Stomach smooth muscle (tissue), 2 donors: ENCODE data around the gene PPP2R2C.
A peak's percentile ranks its signal among the peaks of the same experiment; 100 is the strongest.

Source experiments
- H3K27ac ChIP-seq: one replicate; pipeline ENCODE4 v1.7.0; 2013; ENCODE audit warnings: mild to moderate bottlenecking, low read length, inconsistent platforms
- H3K27me3 ChIP-seq, 2 donors: one replicate each; pipeline ENCODE4 v1.7.0; 2013; ENCODE audit warnings: low read length in 2 of 2; ENCODE audit not compliant: insufficient read depth in 2 of 2, control insufficient read depth in 1 of 2
- H3K36me3 ChIP-seq, 2 donors: one replicate each; pipeline ENCODE4 v1.7.0; 2013; ENCODE audit warnings: low read length in 2 of 2; ENCODE audit not compliant: control insufficient read depth in 2 of 2, insufficient read depth in 2 of 2
- H3K4me1 ChIP-seq: one replicate; pipeline ENCODE4 v1.7.0; 2013; ENCODE audit warnings: low read length; ENCODE audit not compliant: control insufficient read depth, insufficient read depth
- H3K4me3 ChIP-seq, 2 donors: one replicate each; pipeline ENCODE4 v1.7.0; 2013; ENCODE audit warnings: low read length in 2 of 2
- H3K9ac ChIP-seq, 2 donors: one replicate each; pipeline ENCODE4 v1.7.0; 2013; ENCODE audit warnings: low read length in 2 of 2, mild to moderate bottlenecking in 1 of 2
- H3K9me3 ChIP-seq, 2 donors: one replicate each; pipeline ENCODE4 v1.7.0; 2013; ENCODE audit warnings: low read length in 2 of 2; ENCODE audit not compliant: control insufficient read depth in 2 of 2
- donor health status: healthy.
- donor health status: Pancreatic carcinoma.

Gene PPP2R2C

GRCh38 chr4:6494431-6495295 is 22.2 kb upstream of the PPP2R2C start:
- H3K4me1 ChIP-seq, result peaks cover 12% of the 10 kb centered on the region
- H3K9me3 ChIP-seq, result no peaks in the 10 kb centered on the region
- H3K9ac ChIP-seq, result no peak overlapping the region
- no peak overlapping the region for H3K4me3 ChIP-seq
- H3K36me3 ChIP-seq, result no peaks in the 10 kb centered on the region
- H3K27ac ChIP-seq, result no peak overlapping the region
- H3K27me3 ChIP-seq, result peaks cover 0 to 4% of the 10 kb centered on the region in 2 donors

GRCh38 chr4:6493658-6494304 is 21.4 kb upstream of the PPP2R2C start:
- H3K4me3 ChIP-seq, result peak overlapping the region; percentile 47 to 70
- peaks cover 0 to 4% of the 10 kb centered on the region in 2 donors for H3K27me3 ChIP-seq
- H3K9me3 ChIP-seq, result peaks cover 0 to 4% of the 10 kb centered on the region in 2 donors
- no peak overlapping the region for H3K27ac ChIP-seq
- H3K9ac ChIP-seq, result no peak overlapping the region
- peaks cover 12% of the 10 kb centered on the region for H3K4me1 ChIP-seq
- no peaks in the 10 kb centered on the region for H3K36me3 ChIP-seq

DNA sequence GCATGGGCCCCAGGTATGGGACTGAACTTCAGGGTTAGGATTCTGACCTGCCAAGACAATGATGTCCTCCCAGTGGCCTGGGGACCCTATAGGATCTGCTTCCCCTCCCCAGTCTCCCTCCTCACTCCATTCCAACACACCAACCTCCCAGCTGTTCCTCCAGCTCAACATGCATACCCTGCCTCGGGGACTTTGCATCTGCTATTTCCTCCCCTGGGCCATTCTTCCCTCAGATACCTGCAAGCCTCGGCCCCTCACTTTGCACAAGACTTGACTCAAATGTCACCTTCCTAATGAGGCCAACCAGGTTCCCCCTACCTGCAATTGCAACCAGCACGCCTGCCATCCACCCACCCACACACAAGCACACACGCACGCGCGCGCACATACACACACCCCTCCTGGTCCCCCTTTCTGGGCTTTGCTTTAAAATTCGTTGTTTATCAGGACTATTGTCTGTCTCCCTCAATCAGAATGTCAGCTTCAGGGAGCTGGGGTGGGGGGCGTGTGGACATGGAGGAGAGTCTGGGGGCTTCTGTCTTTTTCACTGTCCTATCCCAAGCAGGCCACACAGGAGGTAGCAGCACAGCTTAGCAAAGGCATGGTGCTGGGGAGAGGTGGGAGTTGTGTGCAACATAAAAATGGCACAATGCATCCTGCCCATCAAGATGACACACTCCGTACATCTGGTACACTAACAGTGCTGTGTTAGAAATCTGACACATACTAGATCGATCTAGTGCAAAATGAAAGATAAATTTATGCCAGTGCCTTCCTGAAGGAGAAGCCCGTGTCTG is 20.6 kb upstream of the PPP2R2C start:
- Histone ChIP-seq H3K9me3 (peaks cover 0 to 5% of the 10 kb centered on the region in 2 donors), H3K36me3 (no peaks in the 10 kb centered on the region), H3K27ac (no peak overlapping the region), H3K4me1 (peaks cover 12% of the 10 kb centered on the region), H3K27me3 (peaks cover 0 to 4% of the 10 kb centered on the region in 2 donors), H3K4me3 (peak overlapping the region; percentile 47 to 70), H3K9ac (no peak overlapping the region)

DNA sequence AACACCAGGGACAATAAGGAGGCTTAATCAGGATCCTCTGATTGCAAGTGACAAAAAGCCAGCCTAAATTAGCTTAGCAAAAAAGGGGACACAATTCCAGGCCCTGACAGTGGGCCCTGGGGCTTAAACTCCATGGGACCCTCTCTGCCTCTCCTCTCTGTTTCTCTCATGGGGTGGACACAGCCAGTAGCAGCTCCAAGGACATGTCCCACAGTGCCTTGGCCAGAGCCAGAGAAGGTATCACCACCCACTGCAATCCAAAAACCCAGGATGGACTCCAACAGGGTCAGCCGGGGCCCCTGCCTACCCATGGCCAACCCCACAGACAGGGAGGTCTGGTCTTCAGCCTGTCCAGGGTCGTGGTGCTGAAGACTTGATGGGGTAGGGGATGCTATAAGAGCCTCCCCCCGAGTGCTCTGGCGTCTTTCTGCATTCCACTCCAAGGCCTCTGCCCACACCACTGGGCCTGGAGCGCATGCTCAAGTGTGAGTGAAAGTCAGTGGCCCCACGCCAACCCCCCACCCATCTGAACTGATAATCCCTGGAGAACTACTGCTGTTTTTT is 19.7 kb upstream of the PPP2R2C start:
- no peak overlapping the region for H3K9ac ChIP-seq
- peaks cover 0 to 4% of the 10 kb centered on the region in 2 donors for H3K27me3 ChIP-seq
- no peaks in the 10 kb centered on the region for H3K36me3 ChIP-seq
- no peak overlapping the region for H3K4me3 ChIP-seq
- H3K4me1 ChIP-seq, result peaks cover 12% of the 10 kb centered on the region
- no peak overlapping the region for H3K27ac ChIP-seq
- peaks cover 0 to 8% of the 10 kb centered on the region in 2 donors for H3K9me3 ChIP-seq

- Histone ChIP-seq H3K4me1 (peaks cover 12% of the 10 kb centered on the region), H3K9ac (no peak overlapping the region), H3K27ac (no peak overlapping the region), H3K27me3 (peaks cover 0 to 4% of the 10 kb centered on the region in 2 donors), H3K9me3 (peaks cover 0 to 8% of the 10 kb centered on the region in 2 donors), H3K4me3 (no peak overlapping the region), H3K36me3 (no peaks in the 10 kb centered on the region)
These were observed 18.8 kb upstream of the PPP2R2C start for GRCh38 chr4:6491235-6491634.

DNA sequence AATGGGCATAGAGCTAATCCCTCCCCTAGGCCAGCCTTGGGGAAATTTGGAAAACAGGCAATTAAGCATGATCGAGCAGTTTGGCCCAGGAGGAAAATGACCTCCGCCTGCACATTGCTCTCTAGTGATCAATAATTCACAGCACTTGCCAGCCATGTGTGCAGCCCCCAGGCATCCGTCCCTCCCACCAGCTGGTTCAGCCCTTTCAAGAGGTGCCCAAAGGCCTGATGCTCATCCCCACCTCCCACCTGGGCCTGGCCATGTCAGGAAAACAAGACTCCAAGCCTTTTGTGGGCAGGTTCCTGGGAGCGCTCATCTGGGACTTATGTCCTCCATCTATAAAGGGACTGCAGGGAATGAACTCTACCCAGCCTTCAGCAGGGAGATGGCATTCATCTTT is 17.5 kb upstream of the PPP2R2C start:
- H3K9me3 ChIP-seq, result peaks cover 0 to 8% of the 10 kb centered on the region in 2 donors

GRCh38 chr4:6487466-6487865 is 15.1 kb upstream of the PPP2R2C start:
- peaks cover 0 to 4% of the 10 kb centered on the region in 2 donors for H3K27me3 ChIP-seq
- H3K9me3 ChIP-seq, result peaks cover 0 to 8% of the 10 kb centered on the region in 2 donors
- H3K36me3 ChIP-seq, result no peaks in the 10 kb centered on the region
- H3K4me3 ChIP-seq, result no peak overlapping the region
- no peak overlapping the region for H3K27ac ChIP-seq
- no peaks in the 10 kb centered on the region for H3K4me1 ChIP-seq
- no peak overlapping the region for H3K9ac ChIP-seq

More for the DNA sequence above, 17.5 kb upstream of the PPP2R2C start:
- H3K9ac ChIP-seq, result no peak overlapping the region
- H3K4me1 ChIP-seq, result peaks cover 12% of the 10 kb centered on the region
- H3K27ac ChIP-seq, result no peak overlapping the region
- H3K36me3 ChIP-seq, result no peaks in the 10 kb centered on the region
- peaks cover 0 to 4% of the 10 kb centered on the region in 2 donors for H3K27me3 ChIP-seq
- no peak overlapping the region for H3K4me3 ChIP-seq

DNA sequence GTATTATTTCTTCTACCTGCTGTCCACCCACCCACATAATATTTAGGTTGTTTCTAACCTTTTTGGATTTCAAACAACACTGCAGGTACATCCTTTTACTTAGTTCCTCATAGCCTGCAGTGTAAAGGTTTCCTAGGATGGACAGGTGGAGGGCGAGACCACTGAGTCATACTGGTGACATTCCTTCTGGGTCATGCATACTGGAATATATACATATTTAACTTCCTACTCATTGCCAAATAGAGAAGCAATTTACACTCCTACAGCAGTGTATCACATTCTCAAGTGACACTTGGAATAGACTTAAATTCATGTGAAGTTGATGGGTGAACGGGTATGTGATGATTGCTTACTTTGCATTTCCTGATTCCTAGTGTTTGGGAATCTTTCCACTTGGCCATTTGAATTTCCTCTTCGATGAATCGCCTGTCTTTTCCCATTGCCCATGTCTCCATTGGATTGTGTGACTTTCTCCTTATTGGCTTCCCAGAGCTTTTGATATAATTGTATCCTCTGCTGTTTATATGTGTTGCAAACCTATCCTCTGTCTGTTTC is 8.2 kb upstream of the PPP2R2C start:
- Histone ChIP-seq H3K36me3 (no peaks in the 10 kb centered on the region), H3K4me3 (no peak overlapping the region), H3K9me3 (no peaks in the 10 kb centered on the region), H3K4me1 (no peaks in the 10 kb centered on the region), H3K27ac (no peak overlapping the region), H3K9ac (no peak overlapping the region), H3K27me3 (peaks cover 3 to 16% of the 10 kb centered on the region in 2 donors)

- Histone ChIP-seq H3K27me3 (peaks cover 19% of the 10 kb centered on the region in 2 donors), H3K9ac (no peak overlapping the region), H3K4me1 (no peaks in the 10 kb centered on the region), H3K27ac (no peak overlapping the region), H3K36me3 (no peaks in the 10 kb centered on the region), H3K9me3 (no peaks in the 10 kb centered on the region), H3K4me3 (no peak overlapping the region)
These were observed 6.3 kb upstream of the PPP2R2C start for GRCh38 chr4:6478546-6479220.
